22Rv1 (cell line): ENCODE data around the gene PRXL2A.

Experiments
- ZFX ChIP-seq: fragments of 450-650 bp; IDR thresholded peaks from 2 replicates; pipeline ENCODE4 v1.6.1; 2017; ENCODE audit warnings: antibody characterized with exemption, borderline replicate concordance
- TF ChIP-seq, protein P1 (sequence below): fragments of 450-650 bp; IDR thresholded peaks from 2 replicates; pipeline ENCODE4 v1.5.1; 2017; ENCODE audit warnings: mild to moderate bottlenecking

- TF ChIP-seq, protein P1, sequence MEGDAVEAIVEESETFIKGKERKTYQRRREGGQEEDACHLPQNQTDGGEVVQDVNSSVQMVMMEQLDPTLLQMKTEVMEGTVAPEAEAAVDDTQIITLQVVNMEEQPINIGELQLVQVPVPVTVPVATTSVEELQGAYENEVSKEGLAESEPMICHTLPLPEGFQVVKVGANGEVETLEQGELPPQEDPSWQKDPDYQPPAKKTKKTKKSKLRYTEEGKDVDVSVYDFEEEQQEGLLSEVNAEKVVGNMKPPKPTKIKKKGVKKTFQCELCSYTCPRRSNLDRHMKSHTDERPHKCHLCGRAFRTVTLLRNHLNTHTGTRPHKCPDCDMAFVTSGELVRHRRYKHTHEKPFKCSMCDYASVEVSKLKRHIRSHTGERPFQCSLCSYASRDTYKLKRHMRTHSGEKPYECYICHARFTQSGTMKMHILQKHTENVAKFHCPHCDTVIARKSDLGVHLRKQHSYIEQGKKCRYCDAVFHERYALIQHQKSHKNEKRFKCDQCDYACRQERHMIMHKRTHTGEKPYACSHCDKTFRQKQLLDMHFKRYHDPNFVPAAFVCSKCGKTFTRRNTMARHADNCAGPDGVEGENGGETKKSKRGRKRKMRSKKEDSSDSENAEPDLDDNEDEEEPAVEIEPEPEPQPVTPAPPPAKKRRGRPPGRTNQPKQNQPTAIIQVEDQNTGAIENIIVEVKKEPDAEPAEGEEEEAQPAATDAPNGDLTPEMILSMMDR = no peak
- no peak for TF ChIP-seq ZFX
These were observed 6.0 kb downstream of the PRXL2A start for GRCh38 chr10:80414142-80414895.
